NCI-H526 (cell line): ENCODE measurements around the gene CMSS1.
A peak's percentile ranks its signal among the peaks of the same experiment; 100 is the strongest.

Source experiments
- DNase-seq, 2 experiments: peaks; one replicate each; lab custom pipeline; 2025; lab: John Stamatoyannopoulos, UW

The CMSS1 gene

GRCh38 chr3:99817437-99818240, at the start of gene CMSS1:
Gene CMSS1 (plus strand): TSS chr3:99817862.
- peak; percentile 81 to 93 for DNase-seq

- no peak for DNase-seq
These were observed 49.5 kb upstream of the CMSS1 start for GRCh38 chr3:99768126-99768525.

- DNase-seq, result no peak
These were observed 48.7 kb upstream of the CMSS1 start for GRCh38 chr3:99768808-99769501.

- DNase-seq, result no peak
These were observed 45.5 kb upstream of the CMSS1 start for GRCh38 chr3:99772171-99772570.

GRCh38 chr3:99772671-99773070, 45.0 kb upstream of the CMSS1 start:
- DNase-seq, result no peak

GRCh38 chr3:99774467-99774866, 43.2 kb upstream of the CMSS1 start:
- DNase-seq, result no peak

- no peak for DNase-seq
These were observed 41.0 kb upstream of the CMSS1 start for GRCh38 chr3:99776516-99777209.

- no peak for DNase-seq
These were observed 40.5 kb upstream of the CMSS1 start for GRCh38 chr3:99777210-99777549.

- DNase-seq, result no peak
These were observed 40.0 kb upstream of the CMSS1 start for GRCh38 chr3:99777708-99778107.

GRCh38 chr3:99780749-99781148, 36.9 kb upstream of the CMSS1 start:
- DNase-seq, result no peak

- DNase-seq, result no peak
These were observed 35.9 kb upstream of the CMSS1 start for GRCh38 chr3:99781761-99782160.

- DNase-seq, result no peak
These were observed 34.6 kb upstream of the CMSS1 start for GRCh38 chr3:99783011-99783573.

GRCh38 chr3:99789011-99789721, 28.5 kb upstream of the CMSS1 start:
- peak; percentile 19 to 64 for DNase-seq

- no peak for DNase-seq
These were observed 23.2 kb upstream of the CMSS1 start for GRCh38 chr3:99794485-99794884.

- peak; percentile 15 to 61 for DNase-seq
These were observed 22.1 kb upstream of the CMSS1 start for GRCh38 chr3:99795573-99795972.

- no peak for DNase-seq
These were observed 18.2 kb upstream of the CMSS1 start for GRCh38 chr3:99799422-99799821.

- DNase-seq, result no peak
These were observed 14.4 kb upstream of the CMSS1 start for GRCh38 chr3:99803297-99803696.

- DNase-seq, result no peak
These were observed 12.5 kb upstream of the CMSS1 start for GRCh38 chr3:99805160-99805559.

- DNase-seq, result peak; percentile 33 to 65
These were observed 9.4 kb upstream of the CMSS1 start for GRCh38 chr3:99808163-99808794.

- DNase-seq, result no peak
These were observed 8.1 kb upstream of the CMSS1 start for GRCh38 chr3:99809565-99809964.

- no peak for DNase-seq
These were observed 7.3 kb upstream of the CMSS1 start for GRCh38 chr3:99810403-99810802.
